ENCODE results near the gene TAS2R46. TPM values are rescaled to one million over a fixed set of nuclear protein-coding genes. Genes with fewer than 3 reads are reported as not detected.
"Not testable (repeated sequence)": the region's sequence is repeated elsewhere in the genome, so short reads cannot be mapped to it uniquely, and the experiment has no call there.

TAS2R46 gene
- 1 to 10 TPM in 2 of 4 donors, not detected in 2; 1.7 to 3.0 TPM for total RNA-seq

GRCh38 chr12:11062194-11062593 lies at the start of gene TAS2R46:
Gene TAS2R46 (minus strand): TSS chr12:11062294. CDS start chr12:11062294, 0 bp downstream.
- H3K27me3 ChIP-seq; H3K27ac ChIP-seq; H3K9me3 ChIP-seq; H3K4me3 ChIP-seq; H3K4me1 ChIP-seq; DNase-seq; intact Hi-C loops (cut with DNase I); H3K36me3 ChIP-seq: not testable (repeated sequence)
- whole genome bisulfite sequencing, 2 donors, result 67 to 94% methylated on average over 1 of the region's 1 CpG

- H3K27me3 ChIP-seq; DNase-seq; H3K27ac ChIP-seq; H3K4me1 ChIP-seq; intact Hi-C loops (cut with DNase I); H3K9me3 ChIP-seq; H3K4me3 ChIP-seq: not testable (repeated sequence)
- WGBS, 2 donors, result 58 to 100% methylated on average over 1 of the region's 1 CpG
- peaks cover 0 to 24% (median 0%) of the 10 kb centered on the region in 3 donors for H3K36me3 ChIP-seq
Observed at GRCh38 chr12:11111213-11111612, 49.1 kb upstream of the TAS2R46 start.

GRCh38 chr12:11108862-11109261 lies 46.8 kb upstream of the TAS2R46 start:
- no peak overlapping the region for H3K4me3 ChIP-seq
- H3K9me3 ChIP-seq, result peaks cover 0 to 5% (median 3%) of the 10 kb centered on the region in 3 donors
- no peak for TF ChIP-seq CTCF (IDR thresholded peaks at IDR 0.05)
- no peak for TF ChIP-seq POLR2A (IDR thresholded peaks at IDR 0.05)
- DNase-seq, result no peak
- 67 to 91% methylated on average over 1 to 2 of the region's 2 CpGs for WGBS, 2 donors
- peaks cover 0 to 15% (median 0%) of the 10 kb centered on the region in 3 donors for H3K36me3 ChIP-seq
- H3K27ac ChIP-seq, result no peak overlapping the region
- intact Hi-C loops (cut with DNase I), result no loop called here
- H3K4me1 ChIP-seq, result no peaks in the 10 kb centered on the region
- H3K27me3 ChIP-seq, result no peaks in the 10 kb centered on the region

GRCh38 chr12:11107719-11108118 lies 45.6 kb upstream of the TAS2R46 start:
- no peak for TF ChIP-seq CTCF (IDR thresholded peaks at IDR 0.05)
- no peak for TF ChIP-seq POLR2A (IDR thresholded peaks at IDR 0.05)
- Histone ChIP-seq H3K4me1 (no peaks in the 10 kb centered on the region), H3K27me3 (no peaks in the 10 kb centered on the region), H3K27ac (no peak overlapping the region), H3K4me3 (no peak overlapping the region), H3K9me3 (peaks cover 0 to 5% (median 3%) of the 10 kb centered on the region in 3 donors), H3K36me3 (peaks cover 0 to 15% (median 0%) of the 10 kb centered on the region in 3 donors)
- WGBS, 2 donors, result 78 to 82% methylated on average over 1 of the region's 1 CpG
- no peak for DNase-seq
- intact Hi-C loops (cut with DNase I), result no loop called here

GRCh38 chr12:11106288-11106687 lies 44.2 kb upstream of the TAS2R46 start:
- Histone ChIP-seq H3K4me3 (no peak overlapping the region), H3K27ac (no peak overlapping the region), H3K36me3 (peaks cover 0 to 17% (median 0%) of the 10 kb centered on the region in 3 donors), H3K27me3 (no peaks in the 10 kb centered on the region), H3K9me3 (peaks cover 0 to 9% (median 3%) of the 10 kb centered on the region in 3 donors), H3K4me1 (no peaks in the 10 kb centered on the region)
- WGBS, 2 donors, result 97 to 99% methylated on average over 2 of the region's 2 CpGs
- no peak for DNase-seq
- intact Hi-C loops (cut with DNase I), result no loop called here
- no peak for TF ChIP-seq POLR2A (IDR thresholded peaks at IDR 0.05)
- no peak for TF ChIP-seq CTCF (IDR thresholded peaks at IDR 0.05)

- no peak overlapping the region for H3K4me3 ChIP-seq
- no peak for DNase-seq
- TF ChIP-seq CTCF (IDR thresholded peaks at IDR 0.05) (no peak), POLR2A (IDR thresholded peaks at IDR 0.05) (no peak)
- peaks cover 0 to 21% (median 0%) of the 10 kb centered on the region in 3 donors for H3K36me3 ChIP-seq
- intact Hi-C loops (cut with DNase I), result no loop called here
- peaks cover 0 to 4% (median 0%) of the 10 kb centered on the region in 3 donors for H3K9me3 ChIP-seq
- no peaks in the 10 kb centered on the region for H3K27me3 ChIP-seq
- no peaks in the 10 kb centered on the region for H3K4me1 ChIP-seq
- 55 to 56% methylated on average over 2 of the region's 2 CpGs for WGBS, 2 donors
- H3K27ac ChIP-seq, result no peak overlapping the region
Observed at GRCh38 chr12:11105546-11105945, 43.5 kb upstream of the TAS2R46 start.

GRCh38 chr12:11094910-11095309 lies 32.8 kb upstream of the TAS2R46 start:
- H3K36me3 ChIP-seq, H3K27me3 ChIP-seq, H3K4me1 ChIP-seq, DNase-seq, H3K4me3 ChIP-seq, H3K27ac ChIP-seq, H3K9me3 ChIP-seq: not testable (repeated sequence)
- intact Hi-C loops (cut with DNase I), result loop anchor here (5.0 kb wide), 1 partner anchor 58 kb away; no protein-coding TSS in a partner anchor
- WGBS, 2 donors, result no CpG with 5 or more reads among the region's 2 CpGs
